NCI-H446 treated with DMSO at 0.1 percent for 48 hours (cell line): Measurements from ENCODE around the gene ANHX.
"Not testable (repeated sequence)": the region's sequence is repeated elsewhere in the genome, so short reads cannot be mapped to it uniquely, and the experiment has no call there.

ENCODE experiments used
- DNase-seq: peaks from one replicate; lab custom pipeline; 2025; lab: John Stamatoyannopoulos, UW

ANHX gene

DNA sequence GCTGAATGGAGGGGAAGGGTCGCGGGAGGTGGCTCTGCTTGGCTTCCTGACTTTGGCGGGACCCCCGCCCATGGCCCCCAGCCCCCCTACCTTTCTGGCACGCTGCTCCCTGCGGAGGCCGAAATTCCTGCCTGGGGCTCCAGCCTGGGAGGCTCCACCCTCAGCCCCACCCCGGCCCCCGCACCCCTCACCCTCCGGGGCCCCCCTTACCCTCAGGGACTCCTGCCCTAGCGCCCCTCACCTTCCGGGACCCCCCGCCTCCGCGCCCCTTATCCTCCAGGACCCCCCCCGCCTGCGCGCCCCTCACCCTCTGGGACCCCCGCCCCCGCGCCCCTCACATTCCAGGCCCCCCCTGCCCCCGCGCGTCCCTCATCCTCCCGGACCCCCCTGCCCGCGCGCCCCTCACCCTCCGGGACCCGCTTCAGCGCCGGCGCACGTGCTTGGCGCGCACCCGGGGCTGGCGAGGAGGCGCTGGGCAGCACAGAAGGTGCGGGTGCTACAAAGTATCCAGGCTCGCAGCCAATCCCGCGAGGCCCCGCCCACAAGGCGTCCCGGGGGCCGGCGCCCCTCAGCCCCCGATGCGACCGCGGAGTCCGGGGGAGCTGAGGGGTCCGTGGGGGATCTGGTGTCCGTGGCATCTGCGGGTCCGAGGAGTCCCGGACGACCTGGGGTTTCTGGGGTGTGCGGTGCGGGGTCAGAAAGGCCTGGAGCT is at the start of gene ANHX:
TSS of gene ANHX (minus strand) at position 477 of the 712 bp plus-strand sequence. CDS start 1,521 bp downstream, outside the sequence.
- DNase-seq: no peak

DNA sequence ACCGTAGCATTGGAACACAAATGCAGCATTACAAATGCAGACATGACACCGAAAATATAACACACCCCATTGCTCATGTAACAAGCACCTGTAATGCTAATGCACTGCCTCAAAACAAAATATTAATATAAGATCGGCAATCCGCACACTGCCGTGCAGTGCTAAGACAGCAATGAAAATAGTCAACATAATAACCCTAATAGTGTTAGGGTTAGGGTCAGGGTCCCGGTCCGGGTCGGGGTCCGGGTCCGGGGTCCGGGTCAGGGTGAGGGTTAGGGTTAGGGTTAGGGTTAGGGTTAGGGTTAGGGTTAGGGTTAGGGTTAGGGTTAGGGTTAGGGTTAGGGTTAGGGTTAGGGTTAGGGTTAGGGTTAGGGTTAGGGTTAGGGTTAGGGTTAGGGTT is 29.0 kb upstream of the ANHX start:
- DNase-seq: not testable (repeated sequence)

DNA sequence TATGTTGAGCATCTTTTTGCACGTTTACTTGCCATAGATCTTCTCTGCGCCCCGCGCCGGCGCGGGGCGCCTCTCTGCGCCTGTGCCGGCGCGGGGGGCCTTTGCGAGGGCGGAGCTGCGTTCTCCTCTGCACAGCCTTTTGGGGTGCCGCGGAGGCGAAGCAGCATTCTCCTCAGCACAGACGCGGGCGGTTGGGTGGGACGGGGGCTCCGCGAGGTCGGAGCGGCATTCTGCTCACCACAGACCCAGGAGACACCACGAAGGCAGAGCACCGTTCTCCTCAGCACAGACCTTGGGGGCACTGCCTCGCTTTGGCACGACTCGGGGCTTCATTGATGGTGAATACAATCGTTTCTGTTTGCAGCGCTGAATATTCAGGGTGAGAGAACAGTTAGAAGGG is 28.5 kb upstream of the ANHX start:
- DNase-seq: no peak

DNA sequence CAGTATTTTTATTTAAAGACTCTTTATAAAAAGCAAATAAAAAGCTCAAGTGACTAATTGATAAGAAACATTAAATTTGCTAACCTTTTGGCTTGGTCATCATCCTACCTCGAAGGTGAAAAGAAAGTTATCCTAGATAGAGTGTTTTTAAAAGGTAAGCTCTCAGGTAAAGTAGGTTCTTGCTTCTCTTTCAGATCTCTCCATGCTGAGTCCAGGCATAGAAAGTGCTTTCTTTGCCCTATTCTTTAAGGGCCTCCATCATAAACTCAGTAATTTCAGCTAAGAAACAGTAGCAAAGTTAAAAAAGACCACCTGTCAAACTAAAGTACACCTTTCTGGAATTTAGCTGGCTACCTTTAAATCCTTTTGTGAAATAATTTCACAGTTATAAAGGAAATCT is 20.6 kb upstream of the ANHX start:
- no peak for DNase-seq

DNA sequence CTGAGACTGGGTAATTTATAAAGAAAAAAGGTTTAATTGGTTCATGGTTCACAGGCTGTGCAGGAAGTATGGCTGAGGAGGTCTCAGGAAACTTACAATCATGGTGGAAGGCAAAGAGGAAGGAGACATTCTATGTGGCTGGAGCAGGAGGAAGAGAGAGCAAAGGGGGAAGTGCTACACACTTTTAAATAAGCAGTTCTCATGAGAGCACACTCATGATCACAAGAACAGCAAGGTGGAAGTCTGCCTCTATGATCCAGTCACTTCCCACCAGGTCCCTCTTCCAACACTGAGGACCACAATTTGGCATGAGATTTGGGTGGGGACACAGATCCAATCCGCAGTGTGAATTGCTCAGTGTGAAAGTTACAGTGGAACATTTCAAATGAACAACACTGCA is 20.2 kb upstream of the ANHX start:
- not testable (repeated sequence) for DNase-seq

DNA sequence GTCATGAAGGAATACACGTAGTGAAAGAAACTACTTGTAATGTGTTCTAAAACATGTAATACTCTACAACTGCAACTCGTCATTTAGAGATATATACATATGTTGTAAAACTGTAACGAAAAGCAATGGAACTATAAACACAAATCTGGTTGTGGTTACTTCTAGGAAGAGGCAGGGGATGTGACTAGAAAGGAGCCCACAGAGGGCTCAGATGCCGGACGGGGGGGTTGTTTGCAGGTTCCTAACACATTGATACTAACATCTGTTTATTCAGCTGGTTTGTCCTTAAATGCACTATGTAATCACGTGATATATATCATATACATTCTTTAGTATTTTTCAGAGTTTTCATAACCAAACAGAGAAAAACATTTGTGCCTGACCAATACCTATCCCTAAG is 16.1 kb upstream of the ANHX start:
- DNase-seq: no peak

DNA sequence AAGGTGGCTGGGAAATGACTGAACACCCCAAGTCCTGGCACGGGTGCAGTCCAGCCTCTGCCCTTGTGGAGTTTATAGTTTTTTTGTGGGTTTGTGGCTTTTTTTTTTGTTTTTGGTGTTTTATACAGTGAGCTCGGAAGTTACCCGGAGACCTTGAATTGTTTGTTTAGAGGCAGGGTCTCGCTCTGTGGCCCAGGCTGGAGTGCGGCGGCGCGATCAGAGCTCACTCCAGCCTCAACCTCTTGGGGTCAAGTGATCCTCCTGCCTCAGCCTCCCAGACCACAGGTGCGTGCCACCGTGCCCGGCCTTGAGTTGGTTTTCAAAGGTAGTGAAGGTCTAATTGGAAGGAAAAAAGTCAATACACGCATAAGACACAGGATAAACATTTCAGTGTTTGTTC is 879 bp upstream of the ANHX start:
- no peak for DNase-seq

DNA sequence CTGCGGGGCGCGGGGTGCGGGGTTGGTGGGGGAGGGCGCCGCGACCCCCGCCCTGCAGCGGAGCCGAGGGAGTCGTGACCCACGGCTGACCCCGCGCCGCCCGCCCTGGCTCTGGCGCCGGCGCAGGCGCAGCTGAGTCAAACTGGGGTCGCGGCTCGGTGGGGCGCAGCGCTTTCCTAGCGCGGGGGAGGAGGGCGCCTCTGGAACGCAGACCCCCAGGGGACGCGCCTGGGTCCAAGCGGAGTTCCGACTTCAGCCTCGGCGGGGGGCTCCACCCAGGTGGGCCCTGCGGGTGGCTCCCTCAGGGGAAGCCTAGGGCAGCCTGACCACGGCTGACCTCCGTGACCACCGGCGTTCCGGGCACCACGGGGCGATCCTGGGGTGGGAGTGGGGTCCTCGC is 467 bp upstream of the ANHX start:
- no peak for DNase-seq

DNA sequence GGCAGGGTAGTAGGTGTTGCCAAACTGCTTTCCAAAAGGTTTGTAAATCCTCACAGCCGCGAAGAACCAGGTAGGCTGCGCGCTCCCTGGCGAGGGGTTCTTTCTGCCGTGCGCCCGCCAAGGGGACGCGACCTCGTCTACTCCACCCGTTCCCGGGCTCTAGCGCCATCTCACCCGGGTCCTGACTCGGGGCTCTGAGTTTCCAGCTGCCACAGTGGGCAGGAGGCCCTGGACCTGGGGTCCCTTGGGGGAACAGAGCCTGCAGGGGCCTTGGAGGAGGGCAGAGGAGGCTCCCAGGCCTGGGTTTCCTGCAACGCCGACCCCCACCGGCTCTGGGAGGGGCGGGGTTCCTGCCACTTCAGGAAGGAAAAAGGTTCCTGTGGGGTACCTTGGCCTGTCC is 706 bp downstream of the ANHX start:
- DNase-seq: no peak

DNA sequence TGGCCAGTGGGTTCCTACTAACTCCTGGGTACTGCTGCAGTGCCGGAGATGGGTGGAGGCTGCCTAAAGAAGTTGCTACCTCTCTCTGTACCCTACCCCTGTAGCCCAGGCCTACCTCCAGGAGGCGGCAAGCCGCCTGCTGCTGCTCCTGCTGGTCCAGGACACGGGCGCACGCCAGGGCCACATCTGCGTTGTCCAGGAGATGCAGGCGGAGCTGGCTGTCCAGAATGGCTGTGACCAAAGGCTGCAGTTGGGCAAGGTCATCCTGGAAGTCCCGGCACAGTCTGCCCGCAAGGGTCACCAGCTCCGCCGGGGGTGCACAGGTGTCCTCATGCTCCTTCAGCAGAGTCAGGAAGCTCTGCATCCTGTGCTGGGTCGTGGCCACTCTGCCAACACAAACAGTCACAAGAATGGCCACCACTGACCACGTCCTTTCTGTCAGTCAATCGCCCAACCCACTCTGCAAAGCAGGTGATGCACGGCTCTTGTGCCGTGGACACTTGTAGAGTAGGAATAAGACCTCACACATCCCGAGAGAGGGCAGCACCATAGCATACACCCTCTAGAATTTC is 1.6 kb downstream of the ANHX start:
- no peak for DNase-seq

DNA sequence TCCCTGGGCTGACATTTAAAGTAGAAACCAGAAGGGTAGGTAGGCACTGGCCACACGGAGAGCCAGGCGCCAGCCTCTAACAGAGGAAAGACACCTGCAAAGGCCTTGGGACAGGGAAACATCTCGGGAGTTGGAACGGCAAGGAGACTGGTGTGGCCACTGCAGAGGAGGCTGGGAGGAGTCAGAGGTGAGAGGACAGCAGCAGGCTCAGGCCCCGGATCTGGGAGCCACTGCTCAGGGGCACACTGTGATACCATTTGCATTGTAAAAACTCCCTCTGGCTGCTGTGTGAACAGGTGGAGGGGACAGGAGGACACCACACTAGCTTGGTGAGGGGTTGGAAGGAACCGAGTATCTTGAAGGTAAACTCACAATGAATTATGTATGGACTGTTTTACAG is 2.7 kb downstream of the ANHX start:
- DNase-seq: no peak

DNA sequence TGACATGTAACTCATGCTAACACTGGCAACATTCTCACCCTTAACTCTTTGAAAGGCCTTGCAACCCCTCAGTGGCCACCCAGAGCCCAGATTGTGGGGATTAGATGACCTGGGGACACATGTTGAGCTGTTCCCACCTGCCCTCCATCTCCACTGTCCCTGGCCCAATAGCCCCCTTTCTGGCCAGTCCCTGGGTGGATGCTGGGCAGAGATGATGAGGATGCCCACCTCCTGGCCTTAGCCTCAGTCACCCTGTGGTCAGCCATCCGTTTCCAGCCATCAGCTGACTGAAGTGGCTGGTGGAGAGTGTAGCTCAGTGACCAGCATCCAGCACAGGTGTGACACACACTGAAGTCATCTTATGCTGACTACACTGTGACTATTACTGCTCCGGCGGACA is 4.7 kb downstream of the ANHX start:
- no peak for DNase-seq

DNA sequence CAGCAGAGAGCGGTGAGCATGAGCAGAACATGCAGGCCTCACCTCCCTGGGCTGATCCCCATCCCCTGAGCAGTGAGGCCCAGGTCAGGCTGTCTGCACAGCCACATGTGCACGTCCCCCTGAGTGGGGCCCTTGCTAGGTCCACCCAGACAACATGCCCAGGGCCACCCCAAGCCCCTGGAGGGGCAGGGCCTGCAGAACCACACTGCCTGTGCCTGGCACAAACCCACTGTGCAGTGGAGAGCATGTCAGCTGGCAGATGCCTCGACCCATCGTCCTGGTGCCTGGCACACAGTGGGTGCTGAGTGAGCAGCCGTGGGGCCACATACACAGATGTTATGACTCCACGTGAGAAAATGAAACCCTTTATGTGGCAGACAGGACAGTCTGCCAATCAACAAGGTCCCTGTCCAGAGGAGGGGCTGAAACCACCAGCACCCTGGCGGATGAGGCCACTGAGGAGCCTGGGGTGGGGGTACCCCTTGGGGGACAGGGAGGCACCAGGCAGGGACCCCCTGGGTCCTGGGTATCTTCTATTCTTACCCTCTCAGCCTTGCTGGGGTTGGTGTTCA is 8.3 kb downstream of the ANHX start:
- no peak for DNase-seq

DNA sequence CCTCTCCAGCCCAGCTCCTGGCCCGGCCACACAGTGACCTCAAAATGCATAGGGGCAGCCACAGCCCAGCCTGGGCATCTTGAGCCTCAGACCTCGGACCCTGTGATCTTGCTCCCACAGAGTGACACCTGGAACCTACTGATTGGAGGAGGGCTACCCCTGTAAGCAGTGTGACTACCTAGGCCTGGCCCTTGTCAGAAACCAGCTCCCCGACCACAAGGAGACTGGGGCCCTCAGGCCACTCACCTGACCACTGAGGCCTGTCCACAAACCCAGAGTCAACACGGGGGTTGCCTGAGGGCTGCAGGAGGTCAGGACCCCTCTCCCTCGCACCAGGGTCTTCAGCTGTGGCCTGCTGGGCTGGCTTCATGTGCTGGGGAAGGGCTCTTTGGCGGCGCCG is 9.0 kb downstream of the ANHX start:
- DNase-seq: no peak

DNA sequence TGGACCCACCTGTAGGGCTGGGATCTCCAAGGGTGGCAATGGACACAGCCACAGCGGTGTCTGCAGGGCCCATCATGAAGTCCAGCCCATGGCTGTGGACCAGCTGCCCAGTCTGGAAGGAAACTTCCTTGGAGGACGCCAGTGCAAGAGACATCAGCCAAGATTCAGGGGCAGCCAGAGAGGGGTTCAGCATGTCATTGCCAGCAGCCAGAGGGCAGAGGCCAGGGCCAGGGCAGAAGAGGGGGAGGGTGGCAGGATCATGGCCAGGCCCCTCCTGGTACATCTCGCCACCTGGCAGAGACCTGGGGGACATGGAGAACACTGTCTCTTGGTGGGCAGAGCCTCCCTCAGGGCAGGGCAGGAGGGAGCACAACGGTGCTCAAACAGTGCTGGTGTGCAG is 10.2 kb downstream of the ANHX start:
- no peak for DNase-seq

DNA sequence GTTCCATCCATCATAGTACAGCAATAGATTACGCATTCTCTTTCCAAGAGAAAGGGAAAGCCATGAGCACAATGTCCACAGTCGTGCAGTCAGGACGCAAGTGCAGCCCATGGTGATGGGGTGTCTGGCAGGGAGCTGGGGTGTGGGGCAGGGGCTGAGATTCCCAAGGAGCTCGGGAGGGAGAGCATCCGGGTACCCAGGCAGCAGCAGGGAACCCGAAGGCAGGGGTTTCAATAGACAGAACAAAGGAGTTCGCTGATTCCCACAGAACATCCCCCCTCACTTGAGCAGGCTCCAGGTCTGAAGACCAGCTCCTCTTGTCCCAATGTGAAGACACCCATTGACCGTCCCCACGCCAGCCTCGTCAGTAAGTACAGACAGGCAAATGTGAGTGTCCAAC is 13.5 kb downstream of the ANHX start:
- no peak for DNase-seq

DNA sequence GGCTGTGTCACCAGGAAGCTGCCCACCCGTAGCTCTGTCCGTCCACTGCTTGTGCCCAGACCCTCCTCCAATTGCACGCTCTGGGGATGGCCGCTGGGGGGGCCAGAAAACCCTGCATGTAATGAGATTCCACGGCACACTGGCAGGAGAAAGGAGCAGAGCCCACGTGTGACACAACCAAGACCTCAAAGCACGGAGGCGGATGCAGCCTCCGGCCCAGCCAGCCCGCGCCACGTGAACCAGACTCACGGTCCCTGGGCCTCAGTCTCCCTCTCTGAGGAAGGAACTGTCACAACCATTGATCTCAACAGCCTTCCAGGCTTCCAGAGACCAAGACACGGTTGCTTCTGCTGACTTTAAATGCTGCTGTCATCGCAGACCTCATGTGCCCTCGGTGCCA is 14.4 kb downstream of the ANHX start:
- no peak for DNase-seq

DNA sequence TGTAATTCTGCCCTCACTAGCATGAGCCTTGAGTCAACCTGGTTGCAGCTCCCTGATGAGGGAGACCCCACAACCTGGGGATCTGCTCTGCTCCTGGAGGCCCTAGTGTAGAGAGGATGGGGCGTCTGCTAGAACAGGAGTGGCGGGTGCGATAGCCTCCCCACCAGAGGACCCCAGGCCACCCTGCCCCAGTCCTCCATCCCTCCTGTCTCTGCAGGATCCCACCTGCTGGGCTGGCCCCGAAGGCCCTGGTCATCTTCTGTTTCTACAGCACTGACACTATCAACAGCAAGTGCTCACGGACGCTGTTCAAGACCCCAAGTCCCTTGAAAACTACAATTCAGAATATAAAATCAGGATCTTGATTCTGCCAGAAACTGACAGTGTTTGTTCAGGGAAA is 15.2 kb downstream of the ANHX start:
- no peak for DNase-seq

DNA sequence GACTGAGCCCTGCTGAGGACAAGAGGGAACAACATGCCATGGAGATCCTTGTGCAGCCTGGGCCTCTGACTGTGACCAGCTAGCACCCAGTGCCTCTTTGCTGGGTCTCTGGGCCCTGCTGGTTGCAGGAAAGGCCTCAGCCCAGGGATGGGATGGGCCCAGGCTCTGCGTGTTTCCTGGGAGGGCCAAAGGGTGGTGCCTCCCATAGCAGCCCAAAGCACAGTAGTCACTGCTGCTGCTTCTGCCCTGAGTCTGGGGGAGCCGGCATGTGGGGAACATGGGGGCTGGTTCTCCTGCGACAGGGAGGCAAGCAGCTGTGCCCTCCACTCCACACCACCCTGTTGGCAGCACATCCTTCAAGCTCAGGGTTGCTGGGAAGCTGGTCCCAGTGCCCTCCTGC is 18.5 kb downstream of the ANHX start:
- no peak for DNase-seq

DNA sequence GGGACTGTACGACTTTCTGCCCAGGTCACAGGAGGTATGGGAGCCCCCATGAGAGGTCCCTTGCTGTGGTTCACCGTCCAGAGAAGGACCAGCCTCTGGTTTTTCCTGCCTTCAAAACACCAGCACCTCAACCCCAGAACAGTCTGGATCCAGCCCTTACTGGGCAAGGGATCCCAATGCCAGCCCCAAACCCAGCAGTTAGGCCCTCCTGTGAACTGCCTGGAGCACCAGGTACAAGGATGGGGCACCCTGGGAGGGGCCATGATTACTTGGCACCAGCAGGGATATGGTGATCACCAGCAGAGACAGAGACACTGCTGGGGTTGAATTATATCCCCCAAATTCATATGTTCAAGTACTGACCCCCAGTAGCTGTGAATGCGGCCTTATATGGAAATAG is 20.0 kb downstream of the ANHX start:
- DNase-seq: no peak

DNA sequence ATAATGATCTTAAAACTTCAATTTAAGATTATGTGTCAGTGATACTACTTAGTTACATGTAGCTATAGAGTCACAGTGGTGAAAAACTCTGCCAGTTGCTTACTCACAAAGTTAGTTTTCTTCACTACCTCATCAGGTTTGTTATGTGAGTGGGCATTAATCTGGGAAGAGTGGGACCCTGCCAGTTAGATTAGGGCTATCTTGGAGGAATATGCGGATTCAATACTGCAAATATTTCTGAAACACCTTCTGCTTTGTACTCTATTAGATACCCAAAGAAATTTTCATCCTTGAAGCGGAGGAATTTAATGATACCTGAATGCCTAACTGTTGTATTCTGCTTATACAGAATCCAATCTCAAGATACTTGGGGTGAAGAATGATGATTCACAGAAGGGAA is 29.3 kb downstream of the ANHX start:
- DNase-seq: no peak

DNA sequence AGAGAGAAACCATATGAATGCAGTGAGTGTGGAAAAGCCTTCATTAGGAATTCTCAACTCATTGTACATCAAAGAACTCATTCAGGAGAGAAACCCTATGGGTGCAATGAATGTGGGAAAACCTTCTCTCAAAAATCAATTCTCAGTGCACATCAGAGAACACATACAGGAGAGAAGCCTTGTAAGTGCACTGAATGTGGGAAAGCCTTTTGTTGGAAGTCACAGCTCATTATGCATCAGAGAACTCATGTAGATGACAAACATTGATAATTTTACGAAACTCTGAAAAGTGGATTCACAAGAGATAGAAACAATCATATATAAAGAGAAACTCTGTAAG is 31.4 kb downstream of the ANHX start:
- no peak for DNase-seq

DNA sequence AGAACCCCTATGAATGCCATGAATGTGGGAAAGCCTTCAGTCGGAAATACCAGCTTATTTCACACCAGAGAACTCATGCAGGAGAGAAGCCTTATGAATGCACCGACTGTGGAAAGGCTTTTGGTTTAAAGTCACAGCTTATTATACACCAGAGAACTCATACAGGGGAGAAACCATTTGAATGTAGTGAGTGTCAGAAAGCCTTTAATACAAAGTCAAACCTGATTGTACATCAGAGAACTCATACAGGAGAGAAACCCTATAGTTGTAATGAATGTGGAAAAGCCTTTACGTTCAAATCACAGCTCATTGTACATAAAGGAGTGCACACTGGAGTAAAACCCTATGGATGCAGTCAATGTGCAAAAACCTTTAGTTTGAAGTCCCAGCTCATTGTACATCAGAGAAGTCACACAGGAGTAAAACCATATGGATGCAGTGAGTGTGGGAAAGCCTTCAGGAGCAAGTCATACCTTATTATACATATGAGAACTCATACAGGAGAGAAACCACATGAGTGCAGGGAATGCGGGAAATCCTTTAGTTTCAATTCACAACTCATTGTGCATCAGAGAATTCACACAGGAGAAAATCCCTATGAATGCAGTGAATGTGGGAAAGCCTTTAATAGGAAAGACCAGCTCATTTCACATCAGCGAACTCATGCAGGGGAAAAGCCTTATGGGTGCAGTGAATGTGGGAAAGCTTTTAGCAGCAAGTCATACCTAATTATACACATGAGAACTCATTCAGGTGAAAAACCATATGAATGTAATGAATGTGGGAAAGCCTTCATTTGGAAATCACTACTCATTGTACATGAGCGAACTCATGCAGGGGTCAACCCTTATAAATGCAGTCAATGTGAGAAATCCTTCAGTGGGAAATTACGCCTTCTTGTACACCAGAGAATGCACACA is 32.1 kb downstream of the ANHX start:
- DNase-seq: no peak
